Hepatocyte (in vitro differentiated cells): ENCODE data around the gene NOL12. TPM values are rescaled to one million over a fixed set of nuclear protein-coding genes. Genes with fewer than 3 reads are reported as not detected.
A peak's percentile ranks its signal among the peaks of the same experiment; 100 is the strongest.

Source experiments
- DNase-seq: peaks from one replicate; pipeline ENCODE4 v3.0.0-alpha.2; 2016; ENCODE audit warnings: low spot score
- H2AFZ ChIP-seq: fragments of 200-600 bp; sonication (generic); 2 replicates; pipeline ENCODE4 v1.6.0; 2016; ENCODE audit warnings: antibody characterized with exemption, mild to moderate bottlenecking
- H3K27ac ChIP-seq: fragments of 200-600 bp; sonication (generic); 2 replicates; pipeline ENCODE4 v1.5.1; 2016; ENCODE audit warnings: mild to moderate bottlenecking
- H3K27me3 ChIP-seq: fragments of 200-600 bp; sonication (generic); 2 replicates; pipeline ENCODE4 v1.6.1; 2016
- H3K36me3 ChIP-seq: fragments of 200-600 bp; sonication (generic); replicated peaks from 2 replicates; pipeline ENCODE4 v1.5.1; 2016; ENCODE audit warnings: low read depth; ENCODE audit not compliant: insufficient read depth
- H3K4me1 ChIP-seq: fragments of 200-600 bp; sonication (generic); 2 replicates; pipeline ENCODE4 v1.5.1; 2016; ENCODE audit warnings: mild to moderate bottlenecking, moderate library complexity; ENCODE audit not compliant: insufficient read depth
- H3K4me2 ChIP-seq: fragments of 200-600 bp; sonication (generic); 2 replicates; pipeline ENCODE4 v1.6.0; 2016
- H3K4me3 ChIP-seq: fragments of 200-600 bp; sonication (generic); 2 replicates; pipeline ENCODE4 v1.5.1; 2016; ENCODE audit warnings: mild to moderate bottlenecking
- H3K79me2 ChIP-seq: fragments of 200-600 bp; sonication (generic); 2 replicates; pipeline ENCODE4 v1.6.0; 2017; ENCODE audit warnings: mild to moderate bottlenecking
- H3K9me2 ChIP-seq: fragments of 200-600 bp; sonication (generic); replicated peaks from 2 replicates; pipeline ENCODE4 v1.6.0; 2017; ENCODE audit warnings: mild to moderate bottlenecking; ENCODE audit not compliant: insufficient read depth
- H3K9me3 ChIP-seq: fragments of 200-600 bp; sonication (generic); 2 replicates; pipeline ENCODE4 v1.5.1; 2016; ENCODE audit warnings: low read depth, mild to moderate bottlenecking
- H4K20me1 ChIP-seq: fragments of 200-600 bp; sonication (generic); 2 replicates; pipeline ENCODE4 v1.6.0; 2016; ENCODE audit warnings: mild to moderate bottlenecking; ENCODE audit not compliant: insufficient read depth, poor library complexity, severe bottlenecking
- CTCF ChIP-seq: fragments of 200-600 bp; sonication (generic); IDR thresholded peaks from 2 replicates; pipeline ENCODE4 v1.5.1; 2016; ENCODE audit warnings: antibody characterized with exemption, mild to moderate bottlenecking; ENCODE audit not compliant: poor library complexity
- EZH2 ChIP-seq: fragments of 200-600 bp; sonication (generic); IDR thresholded peaks from 2 replicates; pipeline ENCODE4 v1.6.1; 2016; ENCODE audit warnings: antibody characterized with exemption, mild to moderate bottlenecking, borderline replicate concordance
- EZH2phosphoT487 ChIP-seq: fragments of 200-600 bp; sonication (generic); IDR thresholded peaks from one replicate; pipeline ENCODE4 v1.6.1; 2018; ENCODE audit warnings: antibody characterized with exemption, mild to moderate bottlenecking, low read depth, moderate library complexity; ENCODE audit not compliant: unreplicated experiment, severe bottlenecking
- WGBS: methylation state at CpG from one replicate; pipeline ENCODE4 v1.1.6; 2016; ENCODE audit warnings: low lambda C conversion rate; ENCODE audit errors: missing lambda C conversion rate; 5-methylcytosine and 5-hydroxymethylcytosine counted together
- polyA plus RNA-seq: library from polyadenylated mRNA; unstranded; fragments of >200 nt; fragmentation: Nextera tagmentation; extraction: Ambion mirVana; gene quantifications from 2 replicates; pipeline ENCODE4 v1.2.1, GENCODE V29; 2016
- total RNA-seq: library from RNA; depleted of rRNA; stranded (reverse); fragments of >200 nt; gene quantifications from 2 replicates; pipeline ENCODE4 v1.2.3, GENCODE V29; 2014

NOL12 gene, protein sequence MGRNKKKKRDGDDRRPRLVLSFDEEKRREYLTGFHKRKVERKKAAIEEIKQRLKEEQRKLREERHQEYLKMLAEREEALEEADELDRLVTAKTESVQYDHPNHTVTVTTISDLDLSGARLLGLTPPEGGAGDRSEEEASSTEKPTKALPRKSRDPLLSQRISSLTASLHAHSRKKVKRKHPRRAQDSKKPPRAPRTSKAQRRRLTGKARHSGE
- total RNA-seq (11.4 and 22.6 TPM in 2 replicates), polyA plus RNA-seq (27.6 and 31.9 TPM in 2 replicates)

- WGBS = 5% methylated on average over 62 of the region's 62 CpGs
- Histone ChIP-seq H2AFZ (peak within 1 kb of the TSS; percentile 83), H3K4me1 (peaks cover 4% of the 10 kb centered on the region)
Measured at GRCh38 chr22:37686002-37686982, at the start of gene NOL12. Gene NOL12 (plus strand): TSS chr22:37686343. CDS start chr22:37686393, 50 bp downstream.

GRCh38 chr22:37636949-37637273 is 49.2 kb upstream of the NOL12 start:
- TF ChIP-seq EZH2 = no peak
- TF ChIP-seq EZH2phosphoT487 = no peak
- no peak for TF ChIP-seq CTCF
- Histone ChIP-seq H3K4me3 (no peak overlapping the region), H3K9me3 (no peaks in the 10 kb centered on the region), H3K79me2 (peaks cover 36% of the 10 kb centered on the region), H2AFZ (no peak overlapping the region), H3K9me2 (no peaks in the 10 kb centered on the region), H3K4me2 (no peak overlapping the region), H4K20me1 (no peaks in the 10 kb centered on the region), H3K27me3 (no peaks in the 10 kb centered on the region), H3K27ac (peak overlapping the region; percentile 95), H3K36me3 (no peaks in the 10 kb centered on the region), H3K4me1 (peaks cover 92% of the 10 kb centered on the region)
- 85% methylated on average over 3 of the region's 3 CpGs for WGBS
- DNase-seq = no peak

More at GRCh38 chr22:37686002-37686982, at the start of gene NOL12:
- no peaks in the 10 kb centered on the region for H3K27me3 ChIP-seq
- H3K9me2 ChIP-seq = no peaks in the 10 kb centered on the region
- H3K36me3 ChIP-seq = no peaks in the 10 kb centered on the region
- peak within 1 kb of the TSS; percentile 95 for H3K4me2 ChIP-seq
- H3K4me3 ChIP-seq = peak within 1 kb of the TSS; percentile 91
- peaks cover 15% of the 10 kb centered on the region for H3K79me2 ChIP-seq
- H3K27ac ChIP-seq = peak within 1 kb of the TSS; percentile 91
- no peaks in the 10 kb centered on the region for H3K9me3 ChIP-seq
- TF ChIP-seq CTCF = no peak
- no peak for TF ChIP-seq EZH2phosphoT487
- TF ChIP-seq EZH2 = no peak
- DNase-seq = peak; percentile 92
- H4K20me1 ChIP-seq = no peaks in the 10 kb centered on the region

DNA sequence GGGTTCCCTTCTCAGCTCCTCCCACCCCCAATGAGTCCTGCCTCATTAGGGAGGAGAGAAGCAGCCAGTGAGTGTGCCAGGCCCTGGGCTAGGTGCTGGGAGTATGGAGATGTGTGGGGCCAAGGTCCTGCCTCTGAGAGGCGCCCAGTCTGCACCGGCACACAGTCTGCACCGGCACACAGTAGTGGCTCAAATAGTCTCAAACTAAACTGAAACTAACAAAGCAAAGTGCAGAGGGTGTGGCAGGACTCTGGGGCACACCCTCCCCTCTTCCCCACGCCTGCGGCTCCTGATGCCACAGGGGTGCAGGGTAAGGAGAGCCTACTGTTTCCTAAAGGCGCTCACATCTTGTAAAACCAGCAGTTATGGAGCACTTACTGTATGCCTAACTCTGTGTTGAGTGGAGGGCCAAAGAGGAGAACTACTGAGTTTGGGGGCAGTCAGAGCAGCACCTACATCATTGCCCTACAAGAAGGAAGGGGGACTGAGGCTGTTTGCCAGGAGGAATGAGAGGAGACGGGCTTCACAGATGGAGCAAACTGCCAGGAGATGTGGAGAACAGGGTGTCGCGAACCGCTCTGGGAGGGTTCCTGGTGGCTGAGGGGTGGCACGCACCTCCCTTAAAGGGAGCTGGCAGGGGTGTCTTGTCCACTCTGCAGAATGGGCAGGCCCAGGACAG is 47.6 kb upstream of the NOL12 start:
- H2AFZ ChIP-seq = no peak overlapping the region
- TF ChIP-seq EZH2phosphoT487 (no peak), EZH2 (no peak), CTCF (no peak)

More for the DNA sequence above, 47.6 kb upstream of the NOL12 start:
- Histone ChIP-seq H3K9me2 (no peaks in the 10 kb centered on the region), H3K4me1 (peaks cover 77% of the 10 kb centered on the region), H3K4me3 (no peak overlapping the region), H3K36me3 (no peaks in the 10 kb centered on the region), H4K20me1 (no peaks in the 10 kb centered on the region), H3K79me2 (peaks cover 38% of the 10 kb centered on the region), H3K9me3 (no peaks in the 10 kb centered on the region), H3K27me3 (no peaks in the 10 kb centered on the region), H3K4me2 (peak overlapping the region; percentile 99), H3K27ac (peak overlapping the region; percentile 95)
- 68% methylated on average over 11 of the region's 11 CpGs for WGBS
- peak; percentile 62 for DNase-seq
